SKM-1 (cell line): Measurements from ENCODE around the gene ZNF492.

Experiments used
- DNase-seq: peaks from one replicate; lab custom pipeline; 2025; ENCODE audit not compliant: unreplicated experiment; lab: John Stamatoyannopoulos, UW

ZNF492 gene

GRCh38 chr19:22633706-22634449, at the start of gene ZNF492:
ZNF492 (plus strand) TSS chr19:22634324; CDS start chr19:22653400, 19,076 bp downstream.
- DNase-seq = peak; percentile 81

GRCh38 chr19:22595422-22595821, 38.7 kb upstream of the ZNF492 start:
- DNase-seq = no peak

DNA sequence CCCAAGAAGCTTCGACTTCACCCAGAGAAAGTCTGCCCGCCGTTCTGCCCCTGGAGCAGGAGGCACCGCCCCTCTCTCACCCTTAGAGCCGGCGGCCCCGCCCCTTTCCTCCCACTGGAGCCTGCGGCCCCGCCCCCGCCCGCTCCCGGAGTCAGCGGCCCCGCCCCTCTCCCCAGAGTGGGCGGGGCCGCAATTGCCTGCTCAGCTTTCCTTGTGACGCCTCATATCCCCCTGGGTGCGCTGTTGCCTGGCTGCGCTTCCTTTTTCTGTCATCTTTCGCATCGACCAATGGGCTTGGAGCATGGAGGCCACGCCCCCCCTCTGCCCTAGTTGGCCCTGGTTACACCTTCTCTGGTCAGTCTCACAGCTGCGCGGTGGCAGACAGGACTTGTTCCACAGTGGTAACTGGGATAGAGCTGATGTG, 38.2 kb upstream of the ZNF492 start:
- DNase-seq = no peak

DNA sequence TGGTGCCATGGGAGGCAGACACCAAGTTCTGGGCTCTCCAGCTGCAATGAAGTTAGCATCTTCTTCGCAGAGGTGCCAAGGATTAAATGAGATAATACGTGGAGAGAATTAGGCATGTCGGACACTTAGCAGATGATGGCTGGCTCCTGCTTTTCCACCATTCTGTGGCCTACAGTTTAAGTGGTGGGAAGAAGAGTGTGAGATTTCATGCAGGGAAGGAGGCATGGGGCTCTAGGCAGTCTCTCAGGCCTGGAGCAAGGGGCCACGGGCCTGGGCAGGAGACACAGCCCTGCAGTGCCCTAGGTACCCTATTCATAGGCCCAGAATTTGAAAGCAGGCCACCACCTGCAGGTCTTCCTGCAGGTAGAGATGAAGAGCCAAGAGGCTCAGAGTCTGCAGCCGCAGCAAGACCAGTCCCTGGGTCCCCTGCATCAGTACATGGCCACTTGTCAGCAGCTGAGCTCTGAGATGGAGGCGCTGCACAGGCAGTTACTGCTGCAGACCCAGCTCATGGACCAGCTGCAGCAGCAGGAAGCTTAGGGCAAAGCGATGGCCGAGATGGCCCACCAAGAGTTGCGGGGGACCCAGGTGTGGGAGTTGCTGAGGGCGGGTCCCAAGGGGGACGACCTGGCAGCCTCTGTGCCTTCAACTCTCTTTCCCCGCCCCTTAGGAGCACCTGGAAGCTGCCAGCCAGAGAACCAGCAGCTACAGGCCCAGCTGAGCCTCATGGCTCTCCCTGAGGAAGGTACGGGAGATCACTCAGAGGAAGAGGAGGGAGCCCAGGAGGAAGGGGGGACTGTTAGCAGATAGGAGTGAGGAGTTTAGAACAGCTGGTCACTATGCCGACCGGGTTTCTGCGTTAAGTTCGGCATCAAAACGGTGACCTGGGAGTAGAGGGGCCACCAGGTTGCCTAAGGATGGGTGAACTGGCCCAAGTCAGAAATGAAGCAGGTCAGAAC, 33.2 kb upstream of the ZNF492 start:
- DNase-seq = no peak

DNA sequence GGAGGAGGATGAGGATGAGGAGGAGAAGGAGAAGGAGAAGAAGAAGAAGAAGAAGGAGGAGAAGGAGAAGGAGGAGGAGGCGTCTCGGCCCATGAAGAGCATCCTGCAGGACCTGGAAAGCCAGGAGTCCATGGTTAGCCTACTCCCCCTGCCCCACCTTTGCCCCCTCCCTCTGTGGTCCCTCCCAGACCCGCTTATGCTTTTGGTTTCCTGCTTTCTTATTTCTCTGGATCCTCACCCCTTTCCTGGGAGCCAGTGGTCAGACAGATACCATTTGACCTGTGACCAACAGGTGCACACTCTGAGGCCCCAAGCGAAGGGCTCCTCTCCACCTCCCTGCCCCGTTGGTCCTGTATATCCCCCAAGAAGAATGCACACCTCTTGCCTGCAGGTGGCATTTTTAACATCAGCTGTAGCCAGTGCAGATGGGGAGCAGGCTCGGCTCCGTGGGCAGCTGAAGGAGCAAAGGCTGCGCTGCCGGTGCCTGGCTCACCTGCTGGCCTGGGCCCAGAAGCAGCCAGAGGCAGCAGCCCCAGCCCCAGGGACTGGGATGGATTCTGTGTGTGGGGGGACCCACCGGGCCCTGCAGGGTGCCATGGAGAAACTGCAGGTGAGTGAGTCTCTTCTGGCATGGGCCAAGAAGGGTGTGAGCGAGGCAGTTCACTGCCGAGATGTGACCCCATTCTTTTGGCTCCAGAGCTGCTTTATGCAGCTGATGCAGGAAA, 32.1 kb upstream of the ZNF492 start:
- no peak for DNase-seq

GRCh38 chr19:22602631-22603272, 31.4 kb upstream of the ZNF492 start:
- DNase-seq = no peak

DNA sequence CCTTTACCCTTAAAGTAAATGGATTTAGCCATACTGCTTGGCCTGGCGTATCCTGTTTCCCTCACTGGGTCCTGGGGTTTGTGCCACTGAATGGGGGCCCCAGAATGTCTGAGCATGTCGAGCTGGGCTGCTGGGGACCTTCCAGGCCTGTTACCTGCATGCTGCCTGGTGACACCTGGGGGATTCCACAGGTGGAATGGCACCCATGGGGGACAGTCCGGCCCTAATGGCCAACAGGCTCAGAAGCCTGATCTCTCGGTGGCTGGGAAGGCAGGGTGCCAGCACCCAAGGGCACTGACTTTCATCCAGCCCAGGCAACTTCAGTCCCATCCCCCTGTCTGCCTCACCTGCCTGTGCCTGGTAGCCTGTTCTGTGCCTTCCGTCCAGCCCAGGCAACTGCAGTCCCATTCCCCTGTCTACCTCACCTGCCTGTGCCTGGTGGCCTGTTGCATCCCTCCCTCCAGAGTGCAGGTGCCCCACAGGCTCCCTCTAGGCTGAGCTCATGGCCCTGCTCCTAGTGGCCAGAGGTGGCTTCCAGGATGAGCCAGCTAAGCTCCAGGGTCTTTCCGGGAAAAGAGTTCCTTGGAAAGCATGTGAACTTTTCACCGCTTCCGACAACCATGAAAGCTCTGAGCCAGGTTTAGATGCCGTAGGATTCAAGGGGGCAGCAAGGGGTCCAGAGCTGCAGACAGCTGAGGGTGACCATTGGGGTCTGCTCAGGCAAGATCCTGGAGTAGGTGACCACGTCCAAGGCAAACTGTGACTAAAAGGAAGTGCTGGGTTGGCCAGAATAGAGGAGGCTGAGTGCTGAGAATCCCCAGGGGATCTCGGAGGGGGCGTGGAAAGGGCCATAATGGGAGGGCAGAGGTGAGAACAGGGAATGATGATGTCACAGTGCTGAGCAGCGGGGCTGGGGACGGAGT, 30.3 kb upstream of the ZNF492 start:
- no peak for DNase-seq

GRCh38 chr19:22604571-22605274, 29.4 kb upstream of the ZNF492 start:
- no peak for DNase-seq

DNA sequence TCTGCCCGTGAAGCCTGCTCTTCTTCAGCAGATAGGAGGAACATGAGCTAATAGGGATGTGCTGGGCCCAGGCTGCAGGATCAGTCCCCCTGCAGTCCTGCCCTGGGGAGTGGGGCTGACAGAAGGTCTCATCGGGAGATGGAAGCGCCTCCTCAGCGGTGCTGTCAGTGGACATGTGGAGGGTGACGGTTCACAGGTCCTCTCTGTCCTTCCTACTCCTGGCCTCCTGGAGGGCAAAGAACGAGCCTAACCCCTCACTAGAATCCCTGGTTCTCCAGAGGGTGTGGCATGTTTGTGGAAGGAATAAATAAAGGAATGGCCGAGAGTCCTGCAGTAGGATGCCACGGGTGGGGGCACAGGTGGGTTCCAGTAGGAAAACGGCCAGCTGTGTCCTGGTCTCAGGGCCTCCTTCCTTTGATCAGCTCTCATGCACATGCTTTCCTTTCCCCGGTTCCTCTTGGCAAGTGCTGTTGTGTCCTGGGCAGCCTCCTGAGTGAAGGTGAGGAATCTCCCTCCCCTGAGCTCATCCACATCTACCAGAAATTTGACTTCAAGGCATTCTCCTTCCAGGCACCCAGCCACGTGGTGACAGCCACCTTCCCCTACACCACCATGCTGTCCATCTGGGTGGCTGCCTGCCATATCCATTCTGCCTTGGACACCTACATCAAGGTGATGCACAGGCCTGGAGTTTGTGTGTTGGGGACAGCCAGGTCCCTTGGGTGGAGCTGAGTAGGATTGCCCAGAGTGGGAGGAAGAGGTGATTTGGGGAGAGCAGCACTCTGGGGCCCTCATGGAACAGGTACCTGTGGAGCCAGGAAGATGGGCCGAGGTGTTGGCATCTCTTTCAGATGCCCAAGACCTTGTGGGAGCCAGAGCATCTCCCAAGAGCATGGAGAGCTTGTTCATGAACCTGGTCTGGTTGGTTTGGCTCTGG, 28.6 kb upstream of the ZNF492 start:
- no peak for DNase-seq

- DNase-seq = no peak
These were observed 27.9 kb upstream of the ZNF492 start for GRCh38 chr19:22606212-22606553.

DNA sequence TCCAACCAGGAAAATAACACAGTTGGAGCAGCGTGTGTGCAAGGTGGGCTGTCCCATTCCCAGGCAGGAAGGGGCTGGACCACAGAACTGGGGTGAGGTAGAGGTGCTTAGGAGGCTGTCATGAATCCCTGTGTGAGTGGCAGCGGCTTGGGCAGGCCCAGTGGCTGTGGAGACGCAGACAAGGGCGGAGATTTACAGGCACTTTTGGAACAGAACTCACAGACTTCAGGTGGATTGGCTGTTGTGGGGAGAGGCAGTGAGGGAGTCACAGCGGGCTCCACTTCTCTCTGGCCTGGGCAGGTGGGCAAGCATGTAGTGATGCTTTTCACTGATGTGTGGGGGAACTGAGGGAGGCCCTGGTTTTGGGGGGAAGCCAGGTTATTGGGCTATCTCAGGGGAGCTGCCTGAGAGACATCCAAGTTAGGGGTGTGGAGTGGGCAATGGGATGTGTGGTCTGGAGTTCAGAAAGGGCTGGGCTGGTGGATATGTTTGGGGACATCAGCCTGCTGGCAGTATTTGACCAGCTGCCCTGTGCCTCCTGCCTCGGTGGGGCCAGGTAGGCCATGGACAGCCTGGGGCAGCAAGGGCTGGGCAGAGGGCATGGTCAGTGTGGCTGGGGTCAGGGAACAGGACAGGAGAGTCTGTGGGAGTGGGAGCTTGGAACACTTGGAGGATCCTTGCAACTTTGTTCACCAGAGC, 27.0 kb upstream of the ZNF492 start:
- no peak for DNase-seq

GRCh38 chr19:22607653-22608430, 26.3 kb upstream of the ZNF492 start:
- DNase-seq = no peak

GRCh38 chr19:22608441-22608840, 25.7 kb upstream of the ZNF492 start:
- DNase-seq = no peak

DNA sequence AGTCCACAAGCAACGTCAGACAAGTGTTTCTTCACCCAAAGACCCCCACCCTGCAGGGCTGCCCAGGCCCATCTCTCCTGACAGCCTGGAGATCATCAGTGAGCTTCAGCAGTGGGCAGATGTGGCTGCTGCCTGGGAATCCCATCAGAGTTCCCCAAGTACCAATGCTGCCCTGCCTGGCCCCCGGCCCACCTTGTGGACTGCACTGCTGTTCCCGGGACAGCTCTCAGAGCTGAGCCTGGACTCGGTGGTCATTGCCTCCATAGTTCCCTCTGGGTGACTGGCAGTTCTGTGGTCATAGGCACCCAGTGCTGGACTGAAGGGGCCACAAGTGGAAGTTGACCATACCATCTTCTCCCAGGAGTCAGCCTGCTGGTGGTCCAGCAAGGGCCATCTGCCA, 24.5 kb upstream of the ZNF492 start:
- DNase-seq = no peak

- DNase-seq = no peak
These were observed 24.0 kb upstream of the ZNF492 start for GRCh38 chr19:22610121-22610520.

GRCh38 chr19:22612316-22612715, 21.8 kb upstream of the ZNF492 start:
- no peak for DNase-seq

DNA sequence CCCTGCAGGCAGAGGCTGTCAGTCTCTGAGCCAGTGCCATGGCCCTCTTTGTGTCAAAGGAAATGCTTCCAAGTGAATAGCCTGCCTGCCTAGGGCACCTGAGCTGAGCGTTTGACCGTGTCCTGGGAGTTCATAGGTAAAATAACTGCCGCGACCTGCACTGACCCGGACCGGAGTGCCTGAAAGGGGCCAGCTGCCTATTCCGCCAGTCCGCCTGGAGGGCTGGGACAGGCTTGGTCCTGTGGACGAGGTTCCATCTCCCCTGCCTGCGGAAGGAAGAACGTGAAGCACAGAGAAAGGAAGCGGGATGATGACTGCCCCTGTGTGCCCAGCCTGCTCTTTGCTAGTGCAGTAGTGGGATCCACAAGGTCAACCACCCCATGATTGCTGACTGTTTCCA, 17.5 kb upstream of the ZNF492 start:
- DNase-seq = no peak
